Mucosa of rectum (tissue), 2 donors: Measurements from ENCODE around the gene SORCS1.

ENCODE experiments used
- H3K27ac ChIP-seq, 2 donors: one replicate each; pipeline ENCODE4 v1.7.0; 2013; ENCODE audit warnings: inconsistent platforms in 2 of 2, low read depth in 2 of 2, low read length in 2 of 2
- H3K27me3 ChIP-seq, 2 donors: one replicate each; pipeline ENCODE4 v1.7.0; 2013; ENCODE audit warnings: low read length in 2 of 2; ENCODE audit not compliant: control insufficient read depth in 2 of 2, insufficient read depth in 2 of 2
- H3K36me3 ChIP-seq, 2 donors: one replicate each; pipeline ENCODE4 v1.7.0; 2013; ENCODE audit warnings: low read length in 2 of 2; ENCODE audit not compliant: control insufficient read depth in 2 of 2, insufficient read depth in 2 of 2
- H3K4me1 ChIP-seq, 2 donors: one replicate each; pipeline ENCODE4 v1.7.0; 2013; ENCODE audit warnings: low read length in 2 of 2, mild to moderate bottlenecking in 1 of 2; ENCODE audit not compliant: control insufficient read depth in 2 of 2, insufficient read depth in 2 of 2
- H3K4me3 ChIP-seq, 2 donors: one replicate each; pipeline ENCODE4 v1.7.0; 2013; ENCODE audit warnings: low read length in 2 of 2
- H3K9ac ChIP-seq, 2 donors: one replicate each; pipeline ENCODE4 v1.7.0; 2013; ENCODE audit warnings: low read length in 2 of 2, low read depth in 1 of 2, mild to moderate bottlenecking in 1 of 2
- H3K9me3 ChIP-seq, 2 donors: one replicate each; pipeline ENCODE4 v1.7.0; 2013; ENCODE audit warnings: low read length in 2 of 2; ENCODE audit not compliant: control insufficient read depth in 2 of 2
- donor health status: healthy.
- donor health status: Normal muscosa, but diverticular disease.

SORCS1 gene

GRCh38 chr10:107056182-107056581 lies 108.3 kb downstream of the SORCS1 start:
- H3K36me3 ChIP-seq, result no peaks in the 10 kb centered on the region

GRCh38 chr10:107054469-107055156 lies 109.9 kb downstream of the SORCS1 start:
- Histone ChIP-seq H3K27me3 (no peaks in the 10 kb centered on the region), H3K27ac (no peak overlapping the region), H3K9me3 (no peaks in the 10 kb centered on the region), H3K4me1 (no peaks in the 10 kb centered on the region), H3K9ac (no peak overlapping the region), H3K4me3 (no peak overlapping the region), H3K36me3 (no peaks in the 10 kb centered on the region)

More at GRCh38 chr10:107056182-107056581, 108.3 kb downstream of the SORCS1 start:
- Histone ChIP-seq H3K27ac (no peak overlapping the region), H3K9me3 (no peaks in the 10 kb centered on the region), H3K27me3 (no peaks in the 10 kb centered on the region), H3K4me3 (no peak overlapping the region), H3K9ac (no peak overlapping the region), H3K4me1 (no peaks in the 10 kb centered on the region)

GRCh38 chr10:107051769-107052168 lies 112.7 kb downstream of the SORCS1 start:
- Histone ChIP-seq H3K9me3 (no peaks in the 10 kb centered on the region), H3K9ac (no peak overlapping the region), H3K27me3 (no peaks in the 10 kb centered on the region), H3K36me3 (no peaks in the 10 kb centered on the region), H3K4me3 (no peak overlapping the region), H3K4me1 (no peaks in the 10 kb centered on the region), H3K27ac (no peak overlapping the region)

- Histone ChIP-seq H3K4me1 (no peaks in the 10 kb centered on the region), H3K27ac (no peak overlapping the region), H3K9ac (no peak overlapping the region)
Observed at GRCh38 chr10:107043461-107043860, 121.0 kb downstream of the SORCS1 start.

GRCh38 chr10:107037192-107038122 lies 127.0 kb downstream of the SORCS1 start:
- no peak overlapping the region for H3K9ac ChIP-seq
- no peak overlapping the region for H3K4me3 ChIP-seq
- H3K36me3 ChIP-seq, result no peaks in the 10 kb centered on the region
- no peaks in the 10 kb centered on the region for H3K9me3 ChIP-seq
- H3K4me1 ChIP-seq, result no peaks in the 10 kb centered on the region
- H3K27me3 ChIP-seq, result no peaks in the 10 kb centered on the region
- no peak overlapping the region for H3K27ac ChIP-seq

More at GRCh38 chr10:107043461-107043860, 121.0 kb downstream of the SORCS1 start:
- no peaks in the 10 kb centered on the region for H3K27me3 ChIP-seq
- no peaks in the 10 kb centered on the region for H3K36me3 ChIP-seq
- H3K9me3 ChIP-seq, result no peaks in the 10 kb centered on the region
- no peak overlapping the region for H3K4me3 ChIP-seq

- no peak overlapping the region for H3K27ac ChIP-seq
- H3K4me3 ChIP-seq, result no peak overlapping the region
- no peaks in the 10 kb centered on the region for H3K4me1 ChIP-seq
- H3K36me3 ChIP-seq, result no peaks in the 10 kb centered on the region
- no peaks in the 10 kb centered on the region for H3K9me3 ChIP-seq
- no peaks in the 10 kb centered on the region for H3K27me3 ChIP-seq
- no peak overlapping the region for H3K9ac ChIP-seq
Observed at GRCh38 chr10:107033799-107034422, 130.6 kb downstream of the SORCS1 start.

GRCh38 chr10:107032700-107033401 lies 131.7 kb downstream of the SORCS1 start:
- H3K27ac ChIP-seq, result no peak overlapping the region

GRCh38 chr10:107031931-107032699 lies 132.4 kb downstream of the SORCS1 start:
- no peaks in the 10 kb centered on the region for H3K9me3 ChIP-seq
- H3K27ac ChIP-seq, result no peak overlapping the region
- H3K4me1 ChIP-seq, result no peaks in the 10 kb centered on the region
- no peaks in the 10 kb centered on the region for H3K36me3 ChIP-seq
- no peak overlapping the region for H3K9ac ChIP-seq
- no peaks in the 10 kb centered on the region for H3K27me3 ChIP-seq
- no peak overlapping the region for H3K4me3 ChIP-seq

More at GRCh38 chr10:107032700-107033401, 131.7 kb downstream of the SORCS1 start:
- no peaks in the 10 kb centered on the region for H3K36me3 ChIP-seq
- H3K4me1 ChIP-seq, result no peaks in the 10 kb centered on the region
- H3K9ac ChIP-seq, result no peak overlapping the region
- H3K9me3 ChIP-seq, result no peaks in the 10 kb centered on the region
- H3K27me3 ChIP-seq, result no peaks in the 10 kb centered on the region
- H3K4me3 ChIP-seq, result no peak overlapping the region

GRCh38 chr10:107028236-107028635 lies 136.3 kb downstream of the SORCS1 start:
- no peak overlapping the region for H3K9ac ChIP-seq

More at GRCh38 chr10:107028236-107028635, 136.3 kb downstream of the SORCS1 start:
- no peak overlapping the region for H3K27ac ChIP-seq
- H3K27me3 ChIP-seq, result no peaks in the 10 kb centered on the region
- no peaks in the 10 kb centered on the region for H3K9me3 ChIP-seq
- H3K36me3 ChIP-seq, result no peaks in the 10 kb centered on the region
- H3K4me3 ChIP-seq, result no peak overlapping the region
- H3K4me1 ChIP-seq, result no peaks in the 10 kb centered on the region
